SK-MEL-5 (cell line): ENCODE results near the gene NTSR1. TPM values are rescaled to one million over a fixed set of nuclear protein-coding genes. Genes with fewer than 3 reads are reported as not detected.

Experiments
- DNase-seq: peaks from one replicate; pipeline ENCODE4 v3.0.0-alpha.2; 2016; ENCODE audit warnings: low read depth, low spot score
- in situ Hi-C: cut with HindIII; loops from 2 replicates; pipeline ENCODE4 v1.10.0; 2016; ENCODE audit warnings: low sequenced_read_pairs, high pct_unique_total_duplicates, low pct_unique_long_range_greater_than_20kb
- total RNA-seq: library from RNA; depleted of rRNA; stranded (reverse); fragments of >200 nt; shearing (Covaris generic); gene quantifications from 2 replicates; pipeline ENCODE4 v1.2.3, GENCODE V29; 2014; rRNA removed

NTSR1 gene
- total RNA-seq, 1 experiment from 2014 or later: not detected

DNA sequence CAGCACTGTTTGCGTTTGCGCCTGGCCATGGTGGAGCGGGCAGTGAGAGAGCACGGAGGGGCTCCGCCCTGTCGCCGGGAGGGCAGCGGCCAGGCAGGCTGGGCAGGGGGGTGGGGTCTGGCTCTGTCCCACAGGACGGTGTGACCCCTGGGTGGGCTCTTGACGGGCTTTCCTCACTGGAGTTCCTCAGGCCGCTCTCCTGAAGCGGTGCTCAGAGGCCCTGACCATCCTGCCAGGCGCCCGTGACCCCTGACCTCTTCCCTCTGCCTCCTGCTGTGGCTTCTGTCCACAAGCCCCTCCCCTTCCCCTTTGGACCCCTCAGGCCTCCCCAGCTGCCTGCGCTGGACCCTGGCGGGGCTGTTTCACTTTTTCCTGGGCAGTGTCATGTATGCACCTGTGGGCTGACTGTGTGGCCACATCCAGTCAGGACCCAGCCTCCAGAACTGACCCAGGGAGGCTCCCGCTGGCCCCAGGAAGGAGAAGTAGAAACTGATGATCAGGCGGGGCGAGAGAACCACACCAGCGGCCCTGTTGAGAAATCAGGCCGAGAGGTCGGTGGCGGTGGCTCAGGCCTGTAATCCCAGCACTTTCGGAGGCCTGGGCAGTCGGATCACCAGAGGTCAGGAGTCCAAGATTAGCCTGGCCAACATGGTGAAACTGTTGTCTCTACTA is 97.2 kb downstream of the NTSR1 start:
- DNase-seq: no peak
- in situ Hi-C loops: no loop called here

DNA sequence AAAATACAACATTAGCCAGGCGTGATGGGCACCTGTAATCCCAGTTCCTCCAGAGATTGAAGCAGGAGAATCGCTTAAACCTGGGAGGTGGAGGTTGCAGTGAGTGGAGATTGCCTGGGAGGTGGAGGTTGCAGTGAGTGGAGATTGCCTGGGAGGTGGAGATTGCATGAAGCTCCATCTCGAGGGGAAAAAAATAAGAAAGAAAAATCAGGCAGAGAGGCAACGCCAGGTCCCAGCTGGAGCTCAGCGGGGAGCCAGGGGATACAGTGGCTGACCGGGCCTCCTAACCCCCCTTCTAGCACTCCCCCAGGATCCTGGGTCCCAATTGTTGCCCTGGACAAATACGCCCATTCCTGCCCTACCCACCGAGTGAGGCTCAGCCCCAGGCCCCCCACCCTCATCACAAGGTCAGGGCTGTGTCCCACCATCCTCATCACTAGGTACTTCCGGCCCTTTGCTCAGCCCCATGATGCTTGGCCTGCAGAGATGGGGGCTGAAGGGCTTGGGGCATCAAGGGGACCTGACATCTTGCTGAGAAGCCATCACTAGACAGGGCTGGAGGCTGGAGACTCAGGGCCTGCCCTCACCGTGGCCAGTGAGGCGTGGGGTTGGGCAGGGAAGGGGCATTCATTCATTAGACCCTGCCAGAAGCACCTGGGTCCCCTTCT is 97.9 kb downstream of the NTSR1 start:
- no peak for DNase-seq
- in situ Hi-C loops: no loop called here

DNA sequence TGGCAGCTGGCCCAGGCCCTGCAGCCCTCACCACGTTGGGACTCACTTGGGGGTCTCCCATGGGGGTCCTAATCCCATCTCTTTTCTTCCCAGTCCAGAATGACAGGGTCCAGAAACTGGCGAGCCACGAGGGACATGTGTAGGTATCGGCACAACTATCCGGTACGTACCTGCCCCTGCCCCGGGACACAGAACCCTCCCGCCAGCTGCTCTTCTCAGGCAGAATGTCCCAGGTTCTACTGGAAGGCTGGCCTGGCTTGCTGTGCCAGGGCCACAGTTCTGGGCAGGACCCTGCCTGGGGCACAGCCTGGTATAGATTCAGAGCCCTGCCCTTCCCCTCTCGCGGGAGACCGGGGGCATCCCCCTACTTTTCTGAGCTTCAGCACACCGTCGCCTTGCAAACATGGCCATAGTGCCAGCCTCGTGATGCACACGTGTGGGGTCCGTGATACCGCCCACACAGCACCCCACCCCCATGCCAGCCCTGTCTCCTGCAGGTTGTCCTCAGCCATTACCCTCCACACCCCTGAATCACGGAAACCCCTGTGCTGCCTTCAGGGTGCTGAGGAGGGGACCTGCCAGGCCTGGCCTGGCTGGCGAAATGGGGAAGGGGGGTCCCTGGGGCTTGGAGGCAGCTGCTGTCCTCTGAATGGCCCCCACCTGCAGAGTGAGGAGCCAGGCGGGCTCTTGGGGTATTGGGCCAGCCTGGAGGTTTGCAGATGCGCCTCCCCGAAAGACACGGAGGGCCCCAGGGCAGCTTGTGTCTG is 99.0 kb downstream of the NTSR1 start:
- in situ Hi-C loops: no loop called here
- DNase-seq: no peak

DNA sequence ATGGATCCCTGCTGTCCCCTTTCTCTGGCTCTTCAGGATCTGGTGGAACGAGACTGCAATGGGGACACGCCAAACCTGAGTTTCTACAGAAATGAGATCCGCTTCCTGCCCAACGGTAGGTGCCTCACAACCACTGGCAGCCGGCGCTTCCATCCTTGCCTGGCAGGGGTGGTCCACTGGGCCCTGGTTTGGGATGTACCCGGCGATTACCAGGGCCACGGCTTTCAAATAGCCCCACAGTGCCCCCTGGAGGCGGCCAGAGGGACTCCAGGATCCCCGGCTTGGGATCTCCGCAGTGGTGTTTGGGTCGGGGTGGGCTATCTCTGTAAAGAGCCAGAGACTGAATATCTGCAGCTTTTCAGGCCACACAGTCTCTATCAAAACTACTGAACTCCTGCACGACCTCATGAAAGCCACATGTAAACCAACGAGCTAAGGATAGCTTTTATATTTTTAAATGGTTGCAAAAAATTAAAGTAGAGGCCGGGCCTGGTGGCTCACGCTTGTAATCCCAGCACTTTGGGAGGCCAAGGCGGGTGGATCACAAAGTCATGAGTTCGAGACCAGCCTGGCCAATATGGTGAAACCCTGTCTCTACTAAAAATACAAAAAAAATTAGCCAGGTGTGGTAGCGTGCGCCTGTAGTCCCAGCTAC is 99.7 kb downstream of the NTSR1 start:
- DNase-seq: peak; percentile 73
- in situ Hi-C loops: no loop called here

DNA sequence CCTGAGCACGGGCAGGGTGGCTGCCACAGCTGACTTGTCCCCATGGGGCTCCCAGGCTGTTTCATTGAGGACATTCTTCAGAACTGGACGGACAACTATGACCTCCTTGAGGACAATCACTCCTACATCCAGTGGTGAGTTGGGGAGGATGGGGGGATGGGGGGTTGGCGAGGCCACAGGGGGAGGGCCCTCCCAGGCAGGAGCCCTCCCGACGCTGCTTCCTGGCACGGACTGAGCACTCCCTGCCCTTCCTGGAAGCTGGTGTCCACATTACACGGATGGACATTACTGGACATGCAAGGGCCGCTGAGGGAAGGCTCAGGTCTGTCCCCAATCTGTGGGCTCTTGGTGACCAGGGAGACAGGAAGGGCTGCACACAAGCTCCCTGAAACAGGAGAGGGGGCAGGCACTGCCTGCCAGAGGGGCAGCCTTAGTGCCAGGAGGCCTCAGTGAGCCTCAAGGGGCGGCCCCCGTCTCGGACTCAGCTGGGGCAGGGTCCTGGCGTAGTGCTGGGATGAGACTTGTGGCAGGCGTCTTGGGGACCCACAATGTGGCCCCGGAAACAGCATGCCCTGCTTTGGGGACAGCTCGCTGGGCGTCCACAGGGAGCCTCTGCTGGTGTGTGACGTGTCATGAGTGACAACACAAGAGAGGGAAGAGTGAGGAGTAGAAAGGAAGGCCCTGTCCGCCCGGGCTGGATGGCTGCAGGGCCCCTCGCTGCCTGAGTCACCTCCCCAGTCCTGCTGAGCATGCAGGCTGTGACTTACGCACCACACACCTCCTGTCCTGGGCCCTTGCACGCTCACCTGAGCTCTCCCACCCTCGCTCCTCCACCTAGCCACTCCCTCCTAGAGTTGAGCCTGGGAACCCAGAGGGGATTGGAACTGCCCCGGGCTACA is 101.1 kb downstream of the NTSR1 start:
- in situ Hi-C loops: no loop called here
- no peak for DNase-seq

DNA sequence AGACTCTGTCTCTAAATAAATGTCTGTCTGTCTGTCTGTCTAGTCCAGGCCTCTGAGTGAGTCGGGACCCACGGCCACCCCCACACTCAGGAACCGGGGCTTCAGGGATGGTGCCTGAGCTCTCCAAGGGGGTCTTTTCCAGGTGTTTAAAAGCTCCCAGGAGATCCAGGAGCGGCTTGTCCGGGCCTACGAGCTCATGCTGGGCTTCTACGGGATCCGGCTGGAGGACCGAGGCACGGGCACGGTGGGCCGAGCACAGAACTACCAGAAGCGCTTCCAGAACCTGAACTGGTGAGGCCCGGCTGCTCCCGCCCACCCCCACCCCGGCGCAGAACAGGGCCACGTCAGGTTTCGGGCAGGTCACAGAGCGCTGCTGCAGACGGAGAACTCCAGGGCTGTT is 102.7 kb downstream of the NTSR1 start:
- DNase-seq: no peak
- in situ Hi-C loops: no loop called here

DNA sequence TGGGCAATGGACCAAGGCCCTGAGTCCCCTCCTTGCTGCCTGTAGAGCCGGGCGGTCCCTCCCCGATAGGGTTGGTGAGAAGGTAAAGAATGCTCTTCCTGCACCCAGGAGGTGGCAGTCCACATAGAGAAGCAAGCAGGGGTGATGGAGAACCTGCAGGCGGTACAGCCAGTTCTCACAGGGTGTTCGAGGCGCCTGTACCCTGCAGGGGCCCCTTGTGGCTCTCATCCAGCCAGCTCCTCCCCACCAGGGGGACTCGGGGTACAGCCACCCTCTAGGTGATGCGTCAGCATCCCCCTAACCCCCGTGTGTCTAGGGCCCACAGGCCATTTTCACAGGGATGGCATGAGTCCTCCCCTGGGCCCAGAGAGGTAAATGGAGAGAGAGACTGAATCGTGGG is 103.1 kb downstream of the NTSR1 start:
- in situ Hi-C loops: no loop called here
- DNase-seq: no peak

Other genes starting within 250 kb of the NTSR1 start
- 0.18 TPM in 1 of 2 replicates, not detected in the other for gene GATA5, start 232.8 kb upstream of the NTSR1 start, total RNA-seq
- gene SLCO4A1, start 66.3 kb upstream of the NTSR1 start, total RNA-seq: 48.1 and 53.5 TPM in 2 replicates
- 28.3 and 31.7 TPM in 2 replicates for gene MRGBP, start 87.6 kb downstream of the NTSR1 start, total RNA-seq
- 58.3 and 65.2 TPM in 2 replicates for gene OGFR, start 96.0 kb downstream of the NTSR1 start, total RNA-seq
- gene COL9A3, start 108.2 kb downstream of the NTSR1 start, total RNA-seq: 8.6 and 11.0 TPM in 2 replicates
- gene TCFL5, start 153.0 kb downstream of the NTSR1 start, total RNA-seq: 54.7 and 55.2 TPM in 2 replicates
- 26.4 and 29.9 TPM in 2 replicates for gene DIDO1, start 217.7 kb downstream of the NTSR1 start, total RNA-seq
- gene GID8, start 229.3 kb downstream of the NTSR1 start, total RNA-seq: 21.4 and 23.3 TPM in 2 replicates
- gene SLC17A9, start 243.9 kb downstream of the NTSR1 start, total RNA-seq: not detected in 2 replicates